Astrocyte (in vitro differentiated cells and primary cell): Measurements from ENCODE around the gene SCFD1.

ENCODE experiments used
- EZH2 ChIP-seq: IDR thresholded peaks from 2 replicates; pipeline ENCODE4 v1.6.1; 2012; ENCODE audit warnings: mild to moderate bottlenecking, low read length, inconsistent platforms; ENCODE audit not compliant: insufficient read depth
- TF ChIP-seq, protein P1 (sequence below): IDR thresholded peaks from 2 replicates; pipeline ENCODE4 v1.5.1; 2011; ENCODE audit warnings: low read depth, mild to moderate bottlenecking, inconsistent platforms, low read length, moderate library complexity; ENCODE audit not compliant: insufficient read depth

DNA sequence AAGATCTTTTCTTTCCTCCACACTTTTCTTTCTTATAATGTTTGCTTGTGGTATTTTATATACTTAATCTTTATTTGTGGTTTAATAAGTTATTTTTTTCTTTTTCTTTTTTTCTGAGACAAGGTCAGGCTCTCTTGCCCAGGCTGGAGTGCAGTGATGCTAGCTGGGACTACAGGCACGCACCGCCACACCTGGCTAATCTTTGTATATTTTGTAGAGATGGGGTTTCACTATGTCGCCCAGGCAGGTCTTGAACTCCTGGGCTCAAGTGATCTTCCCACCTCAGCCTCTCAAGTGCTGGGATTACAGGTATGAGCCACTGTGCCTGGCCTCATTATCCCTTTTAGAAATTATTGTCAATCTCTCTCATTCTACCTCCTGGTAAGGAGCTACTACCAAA is 87.1 kb downstream of the SCFD1 start:
- TF ChIP-seq, protein P1, sequence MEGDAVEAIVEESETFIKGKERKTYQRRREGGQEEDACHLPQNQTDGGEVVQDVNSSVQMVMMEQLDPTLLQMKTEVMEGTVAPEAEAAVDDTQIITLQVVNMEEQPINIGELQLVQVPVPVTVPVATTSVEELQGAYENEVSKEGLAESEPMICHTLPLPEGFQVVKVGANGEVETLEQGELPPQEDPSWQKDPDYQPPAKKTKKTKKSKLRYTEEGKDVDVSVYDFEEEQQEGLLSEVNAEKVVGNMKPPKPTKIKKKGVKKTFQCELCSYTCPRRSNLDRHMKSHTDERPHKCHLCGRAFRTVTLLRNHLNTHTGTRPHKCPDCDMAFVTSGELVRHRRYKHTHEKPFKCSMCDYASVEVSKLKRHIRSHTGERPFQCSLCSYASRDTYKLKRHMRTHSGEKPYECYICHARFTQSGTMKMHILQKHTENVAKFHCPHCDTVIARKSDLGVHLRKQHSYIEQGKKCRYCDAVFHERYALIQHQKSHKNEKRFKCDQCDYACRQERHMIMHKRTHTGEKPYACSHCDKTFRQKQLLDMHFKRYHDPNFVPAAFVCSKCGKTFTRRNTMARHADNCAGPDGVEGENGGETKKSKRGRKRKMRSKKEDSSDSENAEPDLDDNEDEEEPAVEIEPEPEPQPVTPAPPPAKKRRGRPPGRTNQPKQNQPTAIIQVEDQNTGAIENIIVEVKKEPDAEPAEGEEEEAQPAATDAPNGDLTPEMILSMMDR: no peak
- TF ChIP-seq EZH2: no peak
